Measurements from ENCODE around the gene LMAN1L. TPM values are rescaled to one million over a fixed set of nuclear protein-coding genes. Genes with fewer than 3 reads are reported as not detected.
A peak's percentile ranks its signal among the peaks of the same experiment; 100 is the strongest.

The LMAN1L gene
- total and polyA plus RNA-seq, 2 of the 4 experiments (the other 2 are of a cell fraction) = not detected

DNA sequence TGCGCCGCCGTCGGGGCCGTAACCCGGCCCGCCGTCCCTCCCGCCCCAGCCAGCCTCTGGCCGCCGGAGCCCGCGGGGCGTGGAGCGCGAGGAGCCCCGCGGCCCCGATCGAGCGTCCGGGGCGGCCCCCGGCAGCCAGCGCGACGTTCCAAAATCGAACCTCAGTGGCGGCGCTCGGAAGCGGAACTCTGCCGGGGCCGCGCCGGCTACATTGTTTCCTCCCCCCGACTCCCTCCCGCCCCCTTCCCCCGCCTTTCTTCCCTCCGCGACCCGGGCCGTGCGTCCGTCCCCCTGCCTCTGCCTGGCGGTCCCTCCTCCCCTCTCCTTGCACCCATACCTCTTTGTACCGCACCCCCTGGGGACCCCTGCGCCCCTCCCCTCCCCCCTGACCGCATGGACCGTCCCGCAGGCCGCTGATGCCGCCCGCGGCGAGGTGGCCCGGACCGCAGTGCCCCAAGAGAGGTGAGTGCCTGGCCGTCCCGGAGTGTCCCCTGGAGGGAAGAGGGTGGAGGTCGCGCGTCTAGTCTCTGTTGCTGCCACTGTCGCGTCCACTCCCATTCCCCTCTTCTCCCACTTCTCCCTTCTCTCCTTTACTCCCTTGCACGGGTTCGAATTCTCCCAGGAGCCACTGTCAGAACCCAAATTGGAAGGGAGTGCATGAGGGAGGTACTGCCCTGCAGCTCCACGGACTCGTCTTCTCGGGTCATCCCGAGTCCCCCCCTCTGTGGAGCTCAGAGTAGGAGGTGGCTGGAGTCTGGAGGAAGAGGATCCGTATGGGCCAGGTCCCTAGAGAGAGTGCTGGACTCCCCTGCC, 30.2 kb upstream of the LMAN1L start:
- Histone ChIP-seq H3K4me1 (ENCODE audit: control insufficient read depth, insufficient read depth, low read length) (peaks cover 16% of the 10 kb centered on the region), H3K4me3 (ENCODE audit: insufficient read depth, low read depth, low read length) (peak overlapping the region; percentile 92), H4K91ac (ENCODE audit: insufficient read depth, low read depth, low read length) (no peak overlapping the region), H4K8ac (ENCODE audit: low read depth in 2 of 2, low read length in 2 of 2) (peak overlapping the region; percentile 30 to 47; a peak in 2 of 4 replicates), H3K79me1 (ENCODE audit: low read depth in 1 of 2, low read length in 2 of 2) (peaks cover 9 to 56% of the 10 kb centered on the region in 2 experiments; a peak in 3 of 4 replicates), H2AFZ (replicated peaks; ENCODE audit: low read length, poor library complexity) (peak overlapping the region; percentile 86), H3K56ac (ENCODE audit: extremely low read depth, insufficient read depth, low read length) (peak overlapping the region; percentile 47; the same call in 1 of the 2 replicates), H2BK120ac (ENCODE audit: low read depth, low read length) (no peak overlapping the region), H2AK9ac (replicated peaks; ENCODE audit: low read depth, low read length, poor library complexity) (peak overlapping the region; percentile 97), H4K5ac (ENCODE audit: low read depth, low read length) (no peak overlapping the region), H2BK20ac (ENCODE audit: low read depth, low read length) (no peak overlapping the region), H2AK5ac (ENCODE audit: low read depth, low read length) (peak overlapping the region; percentile 37), H3K9ac (ENCODE audit: low read depth, low read length) (peak overlapping the region; percentile 68), H3K36me3 (ENCODE audit: control insufficient read depth, insufficient read depth, low read length) (peaks cover 2% of the 10 kb centered on the region; the same call in 1 of the 2 replicates), H3K4ac (ENCODE audit: low read depth, low read length) (peak overlapping the region; percentile 75), H3K18ac (ENCODE audit: low read depth, low read length) (no peak overlapping the region), H3K27me3 (ENCODE audit: control insufficient read depth, insufficient read depth, low read length) (no peaks in the 10 kb centered on the region), H4K20me1 (ENCODE audit: insufficient read depth, low read length) (peaks cover 44% of the 10 kb centered on the region), H3K9me1 (ENCODE audit: insufficient read depth, low read length) (peaks cover 16% of the 10 kb centered on the region), H3K4me2 (ENCODE audit: low read depth, low read length) (peak overlapping the region; percentile 83), H3K23ac (ENCODE audit: low read depth, low read length) (peak overlapping the region; percentile 90), H3K9me3 (ENCODE audit: control insufficient read depth, insufficient read depth, low read length) (no peaks in the 10 kb centered on the region), H3K14ac (replicated peaks; ENCODE audit: low read depth, low read length) (peak overlapping the region; percentile 87), H3K27ac (ENCODE audit: insufficient read depth, low read length) (peak overlapping the region; percentile 57), H2BK15ac (ENCODE audit: low read depth, low read length) (no peak overlapping the region), H2BK5ac (ENCODE audit: low read depth, low read length, poor library complexity, severe bottlenecking) (peak overlapping the region; percentile 59)
- TF ChIP-seq MAZ (IDR thresholded peaks at IDR 0.05; ENCODE audit: borderline replicate concordance, low read depth, low read length) = no peak
- TF ChIP-seq CHD1 (IDR thresholded peaks at IDR 0.05; ENCODE audit: low read depth, low read length) = no peak
- no peak for TF ChIP-seq MXI1 (IDR thresholded peaks at IDR 0.05; ENCODE audit: borderline replicate concordance, low read depth, low read length)
- TF ChIP-seq RCOR1 (IDR thresholded peaks at IDR 0.05; ENCODE audit: insufficient replicate concordance, low read length) = no peak
- TF ChIP-seq, protein P1, sequence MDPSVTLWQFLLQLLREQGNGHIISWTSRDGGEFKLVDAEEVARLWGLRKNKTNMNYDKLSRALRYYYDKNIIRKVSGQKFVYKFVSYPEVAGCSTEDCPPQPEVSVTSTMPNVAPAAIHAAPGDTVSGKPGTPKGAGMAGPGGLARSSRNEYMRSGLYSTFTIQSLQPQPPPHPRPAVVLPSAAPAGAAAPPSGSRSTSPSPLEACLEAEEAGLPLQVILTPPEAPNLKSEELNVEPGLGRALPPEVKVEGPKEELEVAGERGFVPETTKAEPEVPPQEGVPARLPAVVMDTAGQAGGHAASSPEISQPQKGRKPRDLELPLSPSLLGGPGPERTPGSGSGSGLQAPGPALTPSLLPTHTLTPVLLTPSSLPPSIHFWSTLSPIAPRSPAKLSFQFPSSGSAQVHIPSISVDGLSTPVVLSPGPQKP (IDR thresholded peaks at IDR 0.05; ENCODE audit: borderline replicate concordance, low read depth, low read length) = no peak
- TF ChIP-seq NFE2L2 (IDR thresholded peaks at IDR 0.05; ENCODE audit: low read depth, low read length) = no peak
- DNase-seq = no peak
- 0% methylated on average over 16 of the region's 72 CpGs; no CpG with 5 or more reads in 1 of the 2 experiments for WGBS, 2 experiments (ENCODE audit: extremely low coverage in 2 of 2, insufficient read length in 1 of 2)
- peak; percentile 38 for ATAC-seq (ENCODE audit: low read depth)
- POLR2A ChIA-PET (ENCODE audit: unreplicated experiment) = no interaction called here
- no TSS peak for BruUV-seq (replicated peaks)
- in situ Hi-C loops (cut with MboI; ENCODE audit: low sequenced_read_pairs) (no loop called here), dilution Hi-C loops (cut with HindIII; ENCODE audit: low sequenced_read_pairs, unreplicated experiment) (no loop called here), intact Hi-C loops (cut with micrococcal nuclease) (no loop called here)
- CTCF ChIA-PET = interaction anchor here (1.3 to 1.5 kb wide), 2 partner anchors 87 to 170 kb away, joined by 3 to 4 read pairs; no protein-coding TSS in a partner anchor

Data from IMR-90 (cell line).